CD4-positive, alpha-beta T cell treated with Interleukin-1 beta for 1 hour (primary cell): ENCODE data around the gene ADAM12.
A peak's percentile ranks its signal among the peaks of the same experiment; 100 is the strongest.
"Not testable (repeated sequence)": the region's sequence is repeated elsewhere in the genome, so short reads cannot be mapped to it uniquely, and the experiment has no call there.

Source experiments
- DNase-seq, 2 donors: peaks; one replicate each; pipeline ENCODE4 v3.0.0-alpha.2; 2020 to 2022

ADAM12 gene

DNA sequence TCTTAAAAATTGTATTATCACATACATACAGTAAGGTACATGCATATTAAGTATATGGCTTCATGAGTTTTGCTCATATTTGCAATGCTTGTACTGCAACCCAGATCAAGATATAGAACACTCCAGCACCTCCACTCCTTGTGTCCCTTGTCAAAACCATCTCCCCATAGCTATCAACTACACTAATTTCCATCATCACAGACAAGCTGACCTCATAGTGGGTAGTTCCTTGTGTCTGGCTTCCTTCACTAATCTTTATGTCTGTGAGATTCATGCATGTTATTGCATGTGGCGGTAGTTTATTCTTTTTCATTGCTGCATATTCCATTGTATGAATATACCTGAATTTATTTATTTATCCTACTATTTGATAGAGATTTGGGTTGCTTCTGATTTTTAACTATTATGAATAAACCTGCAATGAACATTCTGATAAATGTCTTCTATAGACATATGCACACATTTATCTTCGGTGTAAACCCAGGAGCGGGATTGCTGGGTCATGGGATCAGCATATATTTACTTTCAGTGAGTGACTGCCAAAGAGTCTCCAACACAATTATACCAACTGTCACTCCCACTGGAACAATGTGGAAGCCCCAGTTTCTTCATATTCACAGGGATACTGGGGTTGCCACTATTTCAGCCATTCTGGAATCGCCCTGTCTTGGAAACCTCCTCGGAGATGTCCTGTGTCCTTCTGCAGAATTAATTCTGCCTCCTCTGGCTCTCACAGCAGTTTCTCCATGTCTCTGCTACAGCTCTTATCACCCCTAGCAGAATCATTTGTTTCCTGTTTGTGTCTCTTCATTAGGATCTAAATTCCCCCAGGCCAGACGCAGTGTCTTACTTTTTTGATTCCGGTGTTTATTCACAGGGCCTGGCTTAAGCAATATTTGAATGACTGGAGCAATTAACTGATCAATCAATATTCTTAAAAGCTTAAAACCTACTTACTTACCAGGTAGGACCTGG, 14.7 kb upstream of the ADAM12 start:
- no peak for DNase-seq

DNA sequence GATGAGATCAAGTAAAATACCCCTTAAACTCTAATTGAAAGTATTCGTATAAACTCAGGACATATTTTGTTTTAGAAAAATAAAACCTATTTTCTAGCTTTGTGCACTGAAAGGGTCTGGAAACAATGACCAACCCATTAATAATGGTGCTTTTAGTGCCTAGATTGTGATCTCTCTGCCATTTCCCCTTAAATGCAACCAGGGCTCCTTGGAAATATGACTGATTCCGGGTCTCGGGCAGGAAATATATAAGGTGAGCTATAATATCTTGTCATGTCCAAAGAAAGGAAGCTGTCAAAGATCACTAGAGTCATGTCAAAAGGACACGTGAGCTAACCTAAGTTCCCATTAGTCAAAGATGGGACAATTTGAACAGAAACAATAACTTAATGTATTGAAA, 12.4 kb upstream of the ADAM12 start:
- no peak for DNase-seq

DNA sequence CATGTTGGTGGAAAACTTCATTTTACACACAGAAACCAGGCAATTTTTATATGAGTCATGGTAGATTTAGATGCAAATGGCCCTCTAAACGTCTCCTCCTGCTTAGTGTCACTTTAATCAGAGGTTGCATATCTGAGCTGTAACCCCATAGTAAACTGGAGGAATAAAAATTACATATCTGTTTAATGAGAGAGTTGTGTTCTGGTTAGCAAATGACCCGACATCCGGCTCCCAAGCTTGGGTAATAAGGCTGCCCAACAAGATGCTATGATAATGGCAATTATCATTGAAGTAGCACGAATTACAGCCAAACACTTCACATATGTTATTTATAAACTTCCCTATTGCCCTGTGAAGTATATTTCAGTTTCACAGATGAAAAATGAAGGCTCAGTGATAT, 10.6 kb upstream of the ADAM12 start:
- no peak for DNase-seq

DNA sequence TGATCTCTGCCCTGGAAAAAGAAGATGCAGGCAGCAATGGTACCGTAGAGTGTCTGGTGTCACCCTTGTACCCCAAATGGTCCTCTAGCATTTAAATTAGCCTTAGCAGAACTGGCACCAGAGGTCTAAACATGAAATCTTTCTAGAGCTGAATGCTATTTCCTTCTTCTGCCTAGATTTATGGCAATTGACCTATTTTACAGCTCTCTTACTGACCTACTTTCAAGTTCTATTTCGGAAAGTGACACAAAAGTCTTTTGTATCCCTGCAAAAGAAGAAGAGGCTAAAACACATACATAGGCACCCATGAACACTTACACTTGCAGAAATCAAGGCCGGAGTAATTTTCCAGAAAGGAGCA, 10.1 kb upstream of the ADAM12 start:
- DNase-seq, result no peak

DNA sequence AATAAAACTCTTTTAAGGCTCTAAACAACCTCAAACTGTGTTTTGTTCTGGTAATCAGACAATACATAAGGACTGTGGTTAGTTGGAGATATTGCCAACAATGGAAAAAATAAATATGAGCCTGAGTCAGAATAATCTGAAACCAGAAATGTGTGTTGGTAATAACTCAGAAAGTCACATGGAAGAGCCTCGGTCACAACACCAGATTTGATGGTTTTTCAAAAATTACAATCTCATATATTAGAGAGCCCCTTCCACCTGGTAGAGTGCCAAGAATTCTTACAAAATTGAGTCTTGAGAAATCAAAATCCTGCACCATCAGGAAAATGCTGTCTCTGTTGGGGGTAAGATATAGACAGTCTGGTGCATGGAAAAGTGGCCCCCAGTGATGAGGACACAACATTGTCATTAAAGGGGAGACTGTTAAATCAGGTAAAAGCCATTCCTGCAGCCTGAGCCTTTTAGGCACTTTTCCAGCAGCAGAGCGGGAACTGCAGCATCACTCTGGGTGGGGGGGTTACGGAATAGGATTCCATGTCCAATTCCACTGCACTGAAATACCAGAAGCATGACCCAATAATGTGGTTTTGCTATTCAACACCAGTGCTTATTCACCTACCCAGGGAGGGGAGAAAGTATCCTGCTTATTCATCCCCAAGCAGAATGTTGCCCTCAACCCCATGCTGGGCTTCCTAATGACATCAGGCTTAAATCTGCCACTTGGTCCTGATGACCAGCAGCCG, 9.5 kb upstream of the ADAM12 start:
- DNase-seq, result no peak

GRCh38 chr10:126397156-126397555, 8.9 kb upstream of the ADAM12 start:
- DNase-seq, result no peak

GRCh38 chr10:126394948-126395347, 6.7 kb upstream of the ADAM12 start:
- no peak for DNase-seq

DNA sequence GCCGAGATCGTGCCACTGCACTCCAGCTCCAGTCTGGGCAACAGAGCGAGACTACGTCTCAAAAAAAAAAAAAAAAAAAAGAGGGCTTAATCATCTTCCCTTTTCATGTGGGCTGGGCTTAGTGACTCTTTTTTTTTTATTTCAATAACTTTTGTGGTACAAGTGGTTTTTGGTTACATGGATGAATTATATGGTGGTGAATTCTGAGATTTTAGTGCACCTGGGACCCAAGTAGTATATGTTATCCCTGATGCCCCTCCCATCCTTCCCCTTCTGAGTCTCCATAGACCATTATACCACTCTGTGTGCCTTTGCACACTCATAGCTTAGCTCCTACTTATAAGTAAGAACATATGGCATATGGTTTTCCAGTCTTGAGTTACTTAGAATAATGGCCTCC, 4.8 kb upstream of the ADAM12 start:
- no peak for DNase-seq

- DNase-seq, result no peak
Observed at GRCh38 chr10:126392469-126392868, 4.2 kb upstream of the ADAM12 start.

DNA sequence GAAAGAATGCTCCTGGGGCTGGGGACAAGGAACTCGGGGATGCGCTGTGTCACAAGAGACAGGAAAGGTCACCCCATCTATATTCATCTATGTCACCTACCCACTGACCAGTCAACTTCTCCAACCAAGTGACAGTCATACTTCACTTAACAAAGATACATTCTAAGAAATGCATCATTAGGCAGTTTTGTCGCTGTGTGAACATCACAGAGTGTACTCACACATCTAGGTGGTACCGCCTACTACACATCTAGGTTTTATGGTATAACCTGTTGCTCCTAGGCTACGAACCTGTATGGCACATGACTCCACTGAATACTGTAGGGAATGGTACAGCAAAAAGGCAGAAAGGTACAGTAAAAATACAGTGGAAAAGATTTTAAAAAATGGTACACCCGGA, 3.8 kb upstream of the ADAM12 start:
- DNase-seq, result no peak

GRCh38 chr10:126391192-126391885, 3.1 kb upstream of the ADAM12 start:
- no peak for DNase-seq

GRCh38 chr10:126390324-126390723, 2.0 kb upstream of the ADAM12 start:
- no peak for DNase-seq

DNA sequence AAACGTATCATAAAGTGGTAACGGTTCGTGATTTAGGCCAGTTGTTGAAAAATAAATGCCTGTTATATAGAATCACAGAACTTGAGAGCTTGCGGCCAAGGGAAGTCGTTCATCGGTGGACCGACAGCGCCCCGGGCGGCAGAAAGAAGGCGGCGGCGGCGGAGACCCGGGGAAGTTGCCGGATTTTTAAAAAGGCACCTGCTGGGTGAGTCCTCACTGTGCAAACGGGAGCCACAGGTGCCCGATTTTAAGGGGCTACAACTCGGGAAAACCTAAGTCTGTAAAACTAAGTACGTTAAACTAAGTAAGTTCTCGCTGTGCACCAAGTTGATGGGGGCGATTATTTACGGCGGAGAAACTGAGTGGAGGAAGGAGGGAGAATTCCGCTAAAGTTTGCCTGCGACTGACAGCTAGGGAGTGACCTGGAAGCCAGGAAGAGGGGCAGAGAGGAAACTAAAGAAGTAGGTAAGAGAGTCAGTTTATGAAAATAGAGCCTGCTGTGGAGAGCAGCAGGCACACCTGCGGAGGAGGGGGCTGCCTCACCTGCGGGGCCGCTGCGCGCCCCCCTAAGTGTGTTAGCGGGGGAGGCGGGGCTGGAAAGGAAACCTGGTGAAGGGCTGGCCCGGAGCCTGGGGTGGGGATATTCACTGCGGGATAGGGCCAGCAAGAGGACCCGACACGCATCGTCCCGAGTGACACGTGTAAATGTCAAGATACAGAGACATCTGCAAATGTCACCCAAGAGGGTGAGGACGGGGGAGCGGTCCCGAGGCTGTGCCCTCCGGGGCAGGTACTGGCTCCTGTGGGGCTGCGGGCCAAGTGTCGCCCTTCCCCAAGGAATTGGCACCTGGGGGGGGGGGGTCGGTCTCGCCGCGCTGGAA, 996 bp downstream of the ADAM12 start:
- DNase-seq, result peak; percentile 11 to 17

- no peak for DNase-seq
Observed at GRCh38 chr10:126384269-126384873, 3.9 kb downstream of the ADAM12 start.

- no peak for DNase-seq
Observed at GRCh38 chr10:126380352-126381076, 7.8 kb downstream of the ADAM12 start.

DNA sequence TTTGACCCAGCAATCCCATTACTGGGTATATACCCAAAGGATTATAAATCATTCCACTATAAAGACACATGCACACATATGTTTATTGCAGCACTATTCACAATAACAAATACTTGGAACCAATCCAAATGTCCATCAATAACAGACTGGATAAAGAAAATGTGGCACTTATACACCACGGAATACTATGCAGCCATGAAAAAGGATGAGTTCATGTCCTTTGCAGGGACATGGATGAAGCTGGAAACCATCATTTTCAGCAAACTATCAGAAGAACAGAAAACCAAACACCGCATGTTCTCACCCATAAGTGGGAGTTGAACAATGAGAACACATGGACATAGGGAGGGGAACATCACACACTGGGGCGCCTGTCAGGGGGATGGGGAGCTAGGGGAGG, 9.1 kb downstream of the ADAM12 start:
- not testable (repeated sequence) for DNase-seq

GRCh38 chr10:126376956-126377355, 11.3 kb downstream of the ADAM12 start:
- DNase-seq, result no peak

DNA sequence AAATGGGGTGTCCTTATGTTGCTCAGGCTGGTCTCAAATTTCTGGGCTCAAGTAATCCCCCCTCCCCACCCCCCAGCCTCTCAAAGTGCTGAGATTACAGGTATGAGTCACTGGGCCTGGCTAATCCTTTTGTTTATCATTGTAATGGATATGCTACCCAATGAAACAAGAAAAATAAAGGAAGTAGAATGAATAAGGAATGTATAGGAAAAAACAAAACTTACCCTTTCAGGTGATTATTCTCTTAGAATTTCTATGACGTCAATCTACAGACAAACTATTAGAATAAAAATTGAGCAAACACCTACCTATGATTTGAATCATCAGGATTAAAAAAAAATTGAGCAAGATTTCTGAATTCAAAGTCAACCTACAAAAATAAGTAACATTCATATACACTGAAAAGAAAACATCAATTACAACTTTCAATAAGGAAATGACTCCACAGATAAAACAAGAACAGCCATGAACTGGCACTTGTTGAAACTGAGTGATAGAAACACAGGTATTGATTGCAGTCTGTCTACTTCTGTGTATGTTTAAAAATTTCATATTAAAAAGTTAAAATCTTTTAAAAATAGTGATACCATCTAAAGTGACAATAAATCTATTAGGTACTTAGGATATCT, 12.2 kb downstream of the ADAM12 start:
- no peak for DNase-seq

DNA sequence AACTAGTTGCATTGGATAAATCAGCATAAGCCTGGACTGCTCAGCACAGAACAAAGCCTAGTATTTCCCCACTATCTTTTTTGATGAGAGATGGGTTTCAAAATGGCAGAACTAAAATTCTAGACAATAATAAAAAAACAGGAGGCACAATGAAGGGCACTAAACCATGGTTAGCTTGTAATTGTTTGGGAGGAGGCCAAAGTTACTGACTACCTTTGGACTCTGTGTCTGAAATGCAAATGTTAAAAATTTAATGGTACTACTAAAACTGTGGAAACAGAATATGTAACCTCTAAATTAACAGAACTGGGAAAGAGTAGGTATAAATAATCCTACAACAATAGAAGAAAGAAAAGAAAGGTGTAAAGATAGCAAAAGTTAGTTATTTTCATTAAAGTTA, 13.0 kb downstream of the ADAM12 start:
- no peak for DNase-seq

GRCh38 chr10:126374435-126374834, 13.8 kb downstream of the ADAM12 start:
- no peak for DNase-seq

DNA sequence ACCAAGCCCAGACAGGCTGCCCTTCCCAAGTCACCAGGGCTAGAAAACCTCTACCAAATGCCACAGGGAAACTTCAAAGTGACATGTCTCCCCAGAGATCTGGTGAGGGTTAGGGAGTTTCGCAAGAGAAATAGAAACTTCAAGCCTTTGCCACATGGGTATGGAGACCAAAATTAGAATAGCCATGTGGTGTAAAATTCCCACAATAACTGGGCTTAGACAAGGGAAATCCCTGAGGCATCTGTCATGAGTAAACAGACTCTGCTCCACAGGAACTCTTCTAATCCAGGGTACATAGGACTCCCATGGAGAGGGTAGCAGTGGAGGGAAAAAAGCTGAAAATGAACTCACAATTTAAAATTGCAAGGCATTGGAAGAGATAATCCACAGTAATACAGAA, 14.3 kb downstream of the ADAM12 start:
- no peak for DNase-seq
